Pulmonary artery endothelial cell (primary cell): ENCODE data around the gene FBXL17. TPM values are rescaled to one million over a fixed set of nuclear protein-coding genes. Genes with fewer than 3 reads are reported as not detected.

ENCODE experiments used
- DNase-seq: peaks from one replicate; pipeline ENCODE4 v3.0.0-alpha.2; 2011; ENCODE audit warnings: low read depth, low spot score
- total RNA-seq: library from RNA; depleted of rRNA; stranded (reverse); fragments of >200 nt; gene quantifications from 2 replicates; pipeline ENCODE4 v1.2.3, GENCODE V29; 2014

Gene FBXL17
- total RNA-seq, 1 donor from 2014 or later: 4.6 TPM

GRCh38 chr5:108003178-108003577, 378.7 kb downstream of the FBXL17 start:
- peak; percentile 11 for DNase-seq

DNA sequence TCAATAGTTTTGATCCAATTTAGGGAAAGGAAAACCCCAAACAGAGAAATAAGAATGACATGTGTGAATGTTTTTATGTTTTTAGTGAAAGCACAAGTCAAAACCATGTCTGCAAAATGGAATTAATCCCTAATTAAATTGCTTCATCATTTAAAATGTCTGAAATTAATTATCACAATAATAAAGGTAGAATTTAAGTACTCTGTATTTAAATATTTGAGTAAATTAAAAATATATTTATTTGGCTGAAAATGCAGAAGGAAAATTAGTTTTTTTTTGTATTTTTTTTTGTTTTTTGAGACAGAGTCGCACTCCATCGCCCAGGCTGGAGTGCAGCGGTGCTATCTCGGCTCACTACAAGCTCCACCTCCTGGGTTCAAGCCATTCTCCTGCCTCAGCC, 380.7 kb downstream of the FBXL17 start:
- DNase-seq: no peak

GRCh38 chr5:107997338-107997980, 384.4 kb downstream of the FBXL17 start:
- peak; percentile 8 for DNase-seq

DNA sequence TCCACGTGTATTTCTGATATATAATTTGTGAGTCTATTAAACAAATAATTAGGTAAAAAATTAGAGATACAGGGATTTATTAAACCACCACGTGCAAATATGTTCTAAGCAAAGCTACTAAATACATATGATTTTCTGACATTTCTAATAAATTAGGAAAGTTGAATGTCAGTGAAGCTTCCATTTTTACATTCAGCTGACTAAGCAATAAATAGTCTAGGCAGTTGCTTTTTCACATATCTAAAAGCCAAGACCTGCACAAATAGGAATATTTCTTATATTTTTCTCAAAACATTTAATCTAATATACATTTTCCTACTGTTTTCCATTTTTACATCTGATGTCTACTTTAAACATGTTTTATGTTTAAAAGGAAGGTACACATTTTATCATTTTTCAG, 388.6 kb downstream of the FBXL17 start:
- no peak for DNase-seq

DNA sequence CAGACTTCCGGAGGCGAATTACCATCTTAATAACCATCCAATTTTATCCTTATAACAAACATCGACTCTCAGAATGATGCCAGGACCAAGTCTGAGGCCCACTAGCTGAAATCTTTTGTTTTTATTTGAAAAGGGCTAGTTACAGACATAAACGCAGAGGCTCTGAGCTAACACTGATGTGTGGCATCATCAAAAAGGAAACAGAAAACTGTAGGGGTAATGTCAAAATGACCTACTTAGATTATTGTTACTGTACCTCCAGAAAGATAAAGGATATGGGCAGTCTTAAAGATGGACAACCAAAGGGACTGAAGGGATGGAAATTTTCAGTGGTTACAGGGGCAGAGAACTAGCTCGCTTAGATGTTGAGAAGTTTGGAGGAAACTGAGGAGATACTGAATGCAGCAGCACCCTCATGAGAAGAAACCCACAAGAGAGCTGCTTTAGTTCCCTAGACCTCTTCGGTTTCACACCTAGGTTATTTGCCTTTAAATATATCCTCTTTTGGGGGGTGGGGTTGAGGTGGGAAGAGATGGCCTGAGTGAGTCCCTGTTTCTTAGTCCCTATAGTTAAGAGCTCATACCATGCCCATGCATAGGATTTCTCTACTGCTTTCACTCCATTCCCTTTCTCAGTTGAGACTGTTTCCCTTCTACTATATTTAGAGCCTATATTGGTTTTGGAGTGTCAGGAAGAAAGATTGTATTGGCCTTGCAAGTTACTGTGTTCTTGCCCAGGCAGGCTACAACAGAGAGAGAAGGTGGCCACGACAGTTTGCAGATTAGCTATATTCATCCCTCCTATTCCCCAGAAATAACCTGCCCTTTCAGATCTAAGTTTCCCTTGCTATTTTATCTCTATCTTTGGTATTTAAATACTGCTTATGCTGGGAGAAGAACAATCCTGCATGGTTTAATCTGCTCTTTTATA, 390.8 kb downstream of the FBXL17 start:
- no peak for DNase-seq

DNA sequence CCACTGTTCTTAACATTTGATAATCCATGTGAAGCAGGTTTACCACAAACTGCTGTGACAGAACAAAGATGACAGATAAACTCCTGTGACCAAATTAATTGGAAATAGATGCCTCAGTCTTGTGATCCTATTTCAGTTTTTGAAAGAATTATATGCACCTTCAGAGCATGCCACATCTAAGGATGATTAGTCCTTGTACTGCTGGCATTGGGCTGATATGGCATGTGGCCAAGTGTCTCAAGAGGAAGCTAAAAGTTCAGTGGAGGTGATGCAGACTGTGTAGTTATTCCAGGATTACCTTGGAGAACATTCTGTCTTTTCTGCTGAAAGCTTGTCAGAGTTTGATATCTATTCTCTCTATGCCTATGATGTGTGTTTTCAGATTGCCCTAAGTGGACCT, 396.8 kb downstream of the FBXL17 start:
- DNase-seq: peak; percentile 11

GRCh38 chr5:107982703-107983425, 399.0 kb downstream of the FBXL17 start:
- DNase-seq: no peak

DNA sequence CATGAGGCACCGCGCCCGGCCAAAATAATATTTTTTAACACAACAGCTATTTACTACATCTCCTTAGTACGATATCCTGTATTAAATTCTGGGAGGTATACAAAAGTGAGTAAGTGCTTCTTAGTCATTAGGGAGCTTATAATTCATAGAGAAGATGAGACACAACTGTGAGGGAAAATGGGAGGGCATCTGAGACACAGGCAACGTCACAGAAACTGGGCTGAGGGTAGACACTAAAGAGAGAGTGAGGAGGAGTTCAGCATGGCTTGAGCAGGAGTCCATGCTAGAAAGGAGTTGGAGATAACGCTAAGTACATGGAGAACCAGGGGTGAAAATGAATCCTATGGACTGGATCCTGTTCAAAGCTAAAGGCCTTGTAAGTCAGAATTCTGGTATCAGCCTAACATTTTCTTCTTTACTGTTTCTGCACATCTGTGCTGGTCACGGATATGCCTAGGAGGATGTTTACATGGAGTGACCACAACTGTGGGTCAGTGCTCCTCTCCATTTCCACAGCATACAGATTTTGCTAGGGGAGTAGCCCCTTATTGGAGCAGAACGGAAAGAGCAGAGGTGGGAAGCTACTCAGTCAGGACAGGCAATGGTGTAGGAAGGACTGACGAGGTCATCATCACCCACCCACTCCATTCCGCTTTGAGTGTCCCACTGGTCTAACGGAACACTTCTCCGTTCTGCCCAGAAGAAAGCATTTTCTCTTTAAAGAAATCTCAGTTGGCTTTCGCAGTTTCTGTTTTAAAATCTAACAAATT, 400.8 kb downstream of the FBXL17 start:
- DNase-seq: no peak

- no peak for DNase-seq
These were observed 402.0 kb downstream of the FBXL17 start for GRCh38 chr5:107979900-107980299.

DNA sequence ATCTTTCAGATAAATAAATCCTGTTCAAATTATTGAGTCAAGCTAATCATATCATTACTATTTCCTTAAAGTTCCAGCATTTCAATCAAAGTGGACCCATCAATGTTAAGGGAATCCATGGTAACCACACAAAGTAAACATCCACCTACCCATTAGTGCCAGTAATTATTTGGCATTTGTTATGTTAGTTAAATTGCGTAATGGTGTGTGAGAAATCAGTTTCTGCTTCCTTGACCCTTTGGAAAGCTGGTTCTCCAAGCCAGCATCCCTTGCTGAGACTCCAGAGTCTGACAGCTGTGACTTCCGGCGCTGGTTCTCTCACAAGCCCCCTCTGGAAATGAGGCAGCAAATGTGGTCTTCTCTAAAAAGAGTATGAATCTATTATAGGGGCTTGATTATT, 402.6 kb downstream of the FBXL17 start:
- DNase-seq: no peak

- no peak for DNase-seq
These were observed 404.3 kb downstream of the FBXL17 start for GRCh38 chr5:107977550-107978071.

GRCh38 chr5:107975568-107975967, 406.3 kb downstream of the FBXL17 start:
- DNase-seq: no peak

GRCh38 chr5:107971846-107972245, 410.1 kb downstream of the FBXL17 start:
- DNase-seq: no peak

DNA sequence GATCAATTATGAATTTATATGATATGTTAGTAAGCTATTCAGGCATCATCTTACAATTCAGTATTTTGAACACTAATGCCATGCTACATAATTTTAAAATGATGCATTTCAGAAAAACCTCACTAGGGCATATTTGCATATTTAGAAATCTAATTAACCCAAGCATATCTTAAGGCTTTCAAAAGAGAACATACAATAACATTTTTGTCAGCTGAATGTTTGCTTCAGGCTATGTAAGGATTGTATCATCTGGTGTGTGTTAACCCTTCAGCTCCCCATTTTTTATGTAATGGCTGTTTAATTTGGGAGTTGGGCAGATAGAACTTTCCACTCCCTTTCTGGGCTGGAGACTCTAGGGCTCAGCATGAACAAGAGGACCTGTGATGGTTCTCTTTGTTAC, 412.1 kb downstream of the FBXL17 start:
- DNase-seq: no peak

DNA sequence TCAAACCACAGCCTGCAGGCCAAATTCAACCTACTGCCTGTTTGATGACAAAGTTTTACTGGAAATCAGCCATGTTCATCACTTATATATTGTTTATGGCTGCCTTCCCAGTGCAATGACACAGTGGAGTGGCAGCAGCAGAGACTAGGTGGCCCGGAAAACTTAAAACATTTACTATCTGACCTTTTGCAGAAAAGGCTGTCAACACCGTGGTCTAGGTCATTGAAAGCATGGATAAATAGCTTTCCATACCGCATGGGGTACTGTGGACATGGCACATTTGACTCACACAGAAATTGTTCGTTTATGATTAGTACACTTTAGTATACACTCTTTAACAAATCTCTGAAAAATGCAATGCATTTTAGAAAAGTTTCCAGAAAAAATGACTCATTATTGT, 412.9 kb downstream of the FBXL17 start:
- DNase-seq: no peak

DNA sequence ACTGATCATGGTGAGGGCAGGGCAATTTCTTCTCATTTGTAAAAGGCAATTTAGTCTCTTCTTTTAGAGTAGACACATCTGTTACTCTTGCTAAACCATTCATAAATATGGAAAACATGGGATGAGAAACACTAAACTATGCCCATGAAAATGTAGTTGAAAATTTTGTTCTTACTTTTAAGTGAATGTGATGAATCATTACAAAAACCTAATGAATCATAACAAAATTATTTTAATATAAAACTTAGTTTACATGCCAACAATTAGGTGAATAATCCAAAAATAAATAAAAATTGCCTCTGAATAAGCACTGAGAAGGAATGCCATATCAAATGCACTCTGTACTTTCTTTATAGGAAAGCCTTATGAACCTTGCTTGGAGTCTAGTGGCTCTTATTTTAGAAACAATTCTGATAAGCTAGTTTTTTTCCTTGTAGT, 413.5 kb downstream of the FBXL17 start:
- DNase-seq: no peak

- DNase-seq: no peak
These were observed 415.7 kb downstream of the FBXL17 start for GRCh38 chr5:107966201-107966600.

GRCh38 chr5:107964722-107965121, 417.2 kb downstream of the FBXL17 start:
- no peak for DNase-seq

- DNase-seq: no peak
These were observed 422.2 kb downstream of the FBXL17 start for GRCh38 chr5:107959573-107960279.

DNA sequence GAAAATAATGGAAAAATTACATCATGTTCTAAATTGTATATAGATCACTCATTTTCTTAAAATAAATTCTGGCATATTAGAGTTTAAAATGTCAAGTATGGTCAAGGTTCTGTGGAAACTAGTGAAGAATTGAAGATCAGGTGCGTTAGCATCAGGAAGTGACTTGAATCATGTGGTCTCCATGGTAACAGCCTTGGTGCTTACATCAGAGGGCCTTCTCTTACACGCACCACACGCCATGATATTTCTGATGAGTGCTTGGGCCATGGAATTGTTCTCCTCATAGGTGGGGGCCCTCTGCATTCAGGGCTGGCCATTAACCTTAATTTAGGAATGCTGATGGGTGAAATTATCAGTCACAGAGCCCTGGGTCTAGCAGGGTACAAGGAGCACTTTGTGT, 423.0 kb downstream of the FBXL17 start:
- DNase-seq: no peak
